ENCODE measurements around the gene LCN12.

LCN12 gene

DNA sequence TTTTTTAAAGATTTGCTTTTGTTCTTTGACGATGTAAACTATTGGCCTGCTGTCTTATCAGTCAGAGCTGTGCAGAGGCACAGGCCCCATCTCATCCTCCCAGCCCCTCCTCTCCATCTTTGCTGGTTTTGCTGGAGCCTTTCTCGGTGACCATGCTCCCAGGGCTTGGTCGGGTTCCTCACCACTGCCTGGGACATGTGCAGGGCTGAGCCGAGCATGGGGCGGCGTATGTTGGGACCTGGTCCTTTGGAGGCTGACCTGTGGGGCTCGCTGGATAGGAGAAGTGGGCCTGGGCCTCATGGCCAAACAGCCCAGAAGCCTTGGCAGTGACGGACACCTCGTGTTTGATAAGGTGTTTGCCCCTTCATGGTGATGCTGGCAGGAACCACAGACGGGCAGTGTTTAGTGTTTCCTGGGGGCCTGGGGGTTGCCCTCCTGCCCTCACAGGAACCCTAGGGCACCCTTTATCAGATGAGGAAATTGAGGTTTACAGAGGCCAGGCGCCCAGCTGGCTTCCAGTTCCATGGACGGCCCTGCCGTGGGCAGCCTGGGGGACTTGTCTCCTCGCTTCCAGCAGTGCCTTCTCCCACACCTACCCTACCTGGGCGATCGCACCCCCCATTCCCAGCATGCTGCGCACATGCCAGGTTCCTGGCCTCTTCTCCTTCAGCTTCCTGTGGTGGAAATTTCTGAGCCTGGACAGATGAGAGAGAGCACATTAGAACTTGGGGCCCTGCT is 38.2 kb upstream of the LCN12 start:
- TF ChIP-seq, protein P1, sequence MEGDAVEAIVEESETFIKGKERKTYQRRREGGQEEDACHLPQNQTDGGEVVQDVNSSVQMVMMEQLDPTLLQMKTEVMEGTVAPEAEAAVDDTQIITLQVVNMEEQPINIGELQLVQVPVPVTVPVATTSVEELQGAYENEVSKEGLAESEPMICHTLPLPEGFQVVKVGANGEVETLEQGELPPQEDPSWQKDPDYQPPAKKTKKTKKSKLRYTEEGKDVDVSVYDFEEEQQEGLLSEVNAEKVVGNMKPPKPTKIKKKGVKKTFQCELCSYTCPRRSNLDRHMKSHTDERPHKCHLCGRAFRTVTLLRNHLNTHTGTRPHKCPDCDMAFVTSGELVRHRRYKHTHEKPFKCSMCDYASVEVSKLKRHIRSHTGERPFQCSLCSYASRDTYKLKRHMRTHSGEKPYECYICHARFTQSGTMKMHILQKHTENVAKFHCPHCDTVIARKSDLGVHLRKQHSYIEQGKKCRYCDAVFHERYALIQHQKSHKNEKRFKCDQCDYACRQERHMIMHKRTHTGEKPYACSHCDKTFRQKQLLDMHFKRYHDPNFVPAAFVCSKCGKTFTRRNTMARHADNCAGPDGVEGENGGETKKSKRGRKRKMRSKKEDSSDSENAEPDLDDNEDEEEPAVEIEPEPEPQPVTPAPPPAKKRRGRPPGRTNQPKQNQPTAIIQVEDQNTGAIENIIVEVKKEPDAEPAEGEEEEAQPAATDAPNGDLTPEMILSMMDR (IDR thresholded peaks at IDR 0.05; ENCODE audit: borderline replicate concordance, insufficient read depth, low read depth, low read length): no peak
- H3K4me3 ChIP-seq (ENCODE audit: low read depth, low read length): no peak overlapping the region

DNA sequence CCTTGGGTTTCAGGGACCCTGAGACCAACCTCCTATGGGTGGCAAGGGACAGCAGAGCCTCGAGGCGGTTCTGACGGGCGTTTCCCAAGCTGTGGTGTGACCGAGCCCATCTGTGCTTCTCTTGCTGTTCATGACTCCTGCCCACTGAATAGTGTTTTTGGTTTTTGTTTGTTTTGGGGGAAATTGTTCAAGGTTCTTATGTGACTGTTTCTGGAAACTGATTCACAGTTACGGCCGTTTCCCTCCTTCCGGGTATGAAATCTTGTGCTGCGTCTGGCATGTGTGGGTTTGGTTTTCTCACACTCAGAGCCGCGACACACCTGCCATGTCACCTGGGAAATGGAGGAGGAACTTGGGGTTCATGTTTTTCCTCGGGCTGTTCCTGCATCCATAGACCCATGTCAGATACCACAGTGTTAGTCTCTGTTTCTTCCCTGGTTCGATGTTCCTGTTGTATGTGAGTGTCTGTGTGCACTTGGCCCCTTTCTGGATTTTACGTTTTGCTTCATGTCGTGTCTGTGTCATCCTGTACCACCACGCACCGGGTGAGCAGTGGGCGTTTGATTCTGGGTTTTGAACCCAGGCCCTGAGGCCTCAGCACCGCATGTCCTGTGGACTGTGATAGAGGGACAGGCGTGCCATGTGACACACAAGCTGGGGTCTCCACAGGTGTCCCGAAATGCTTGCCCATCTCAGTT is 36.3 kb upstream of the LCN12 start:
- TF ChIP-seq, protein P1 (IDR thresholded peaks at IDR 0.05; ENCODE audit: borderline replicate concordance, insufficient read depth, low read depth, low read length): no peak
- H3K4me3 ChIP-seq (ENCODE audit: low read depth, low read length): no peak overlapping the region

DNA sequence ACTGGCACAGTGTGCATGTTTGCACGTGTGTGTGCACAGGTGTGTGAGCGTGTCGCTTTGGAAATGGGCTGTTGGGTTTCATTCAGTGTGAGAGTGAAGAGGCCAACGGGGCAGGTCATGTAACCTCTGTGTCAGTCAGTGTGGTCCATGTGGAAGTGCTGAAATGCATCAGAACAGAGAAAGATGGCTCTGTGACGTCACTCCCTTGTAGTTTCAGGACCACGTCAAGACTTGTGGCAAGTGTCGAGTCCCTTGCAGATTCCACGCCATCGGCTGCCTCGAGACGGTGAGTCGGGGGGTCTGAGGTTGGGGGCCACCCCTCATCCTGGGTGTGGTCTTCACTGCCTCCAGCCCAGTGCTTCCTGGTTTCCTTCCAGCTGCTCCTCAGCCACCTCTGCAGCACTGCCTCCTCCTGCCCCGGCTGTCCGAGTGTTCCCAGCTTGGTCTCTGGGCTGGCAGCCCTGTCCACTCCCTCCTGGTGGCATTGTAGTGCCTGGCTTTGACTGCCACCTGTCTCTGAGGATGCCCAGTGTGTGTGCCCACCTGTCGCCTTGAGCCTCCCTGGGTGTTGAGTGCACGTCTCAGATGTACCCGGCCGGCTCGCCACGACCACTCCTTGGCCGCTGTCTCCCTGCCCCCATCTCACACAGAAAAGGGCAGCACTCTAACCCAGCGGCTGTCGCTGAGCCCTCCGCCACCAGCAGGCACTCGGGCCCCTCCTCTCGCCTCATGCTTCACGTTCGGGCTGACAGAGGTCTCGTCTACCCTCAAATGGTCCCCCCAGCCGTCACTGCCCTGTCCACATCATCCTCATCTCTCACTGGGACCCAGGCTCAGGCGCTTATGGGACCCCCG is 35.5 kb upstream of the LCN12 start:
- no peak overlapping the region for H3K4me3 ChIP-seq (ENCODE audit: low read depth, low read length)
- TF ChIP-seq, protein P1 (IDR thresholded peaks at IDR 0.05; ENCODE audit: borderline replicate concordance, insufficient read depth, low read depth, low read length): no peak

DNA sequence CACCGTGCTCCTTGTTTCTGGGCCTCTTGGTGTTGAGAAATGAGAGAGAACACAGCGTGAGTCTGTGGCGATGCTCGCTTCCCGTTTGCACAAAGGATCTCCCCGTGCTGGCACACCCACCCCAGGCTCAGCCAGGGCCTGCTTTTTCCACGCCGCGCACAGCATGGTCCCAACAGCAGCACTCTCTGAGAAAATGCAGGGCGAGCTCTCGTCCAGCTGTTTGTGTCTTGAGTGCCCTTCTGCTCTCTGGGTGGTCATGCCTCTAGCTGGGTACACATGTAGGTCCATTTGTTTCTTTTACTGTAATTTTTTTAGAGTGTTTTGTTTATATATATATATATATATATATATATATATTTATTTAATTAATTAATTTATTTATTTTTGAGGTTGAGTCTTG is 34.2 kb upstream of the LCN12 start:
- no peak overlapping the region for H3K4me3 ChIP-seq (ENCODE audit: low read depth, low read length)
- TF ChIP-seq, protein P1 (IDR thresholded peaks at IDR 0.05; ENCODE audit: borderline replicate concordance, insufficient read depth, low read depth, low read length): no peak

DNA sequence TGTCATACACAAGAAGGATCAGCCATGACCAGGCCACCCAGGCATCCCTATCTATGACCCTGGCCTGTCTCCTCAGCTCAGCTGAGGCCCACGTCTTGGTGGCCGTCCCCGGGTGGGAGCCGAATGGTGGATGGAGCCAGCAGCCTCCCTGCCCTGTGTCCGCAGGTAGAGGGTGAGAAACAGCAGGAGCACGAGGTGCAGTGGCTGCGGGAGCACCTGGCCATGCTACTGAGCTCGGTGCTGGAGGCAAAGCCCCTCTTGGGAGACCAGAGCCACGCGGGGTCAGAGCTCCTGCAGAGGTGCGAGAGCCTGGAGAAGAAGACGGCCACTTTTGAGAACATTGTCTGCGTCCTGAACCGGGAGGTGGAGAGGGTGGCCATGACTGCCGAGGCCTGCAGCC is 32.0 kb upstream of the LCN12 start:
- TF ChIP-seq, protein P1 (IDR thresholded peaks at IDR 0.05; ENCODE audit: borderline replicate concordance, insufficient read depth, low read depth, low read length): no peak

DNA sequence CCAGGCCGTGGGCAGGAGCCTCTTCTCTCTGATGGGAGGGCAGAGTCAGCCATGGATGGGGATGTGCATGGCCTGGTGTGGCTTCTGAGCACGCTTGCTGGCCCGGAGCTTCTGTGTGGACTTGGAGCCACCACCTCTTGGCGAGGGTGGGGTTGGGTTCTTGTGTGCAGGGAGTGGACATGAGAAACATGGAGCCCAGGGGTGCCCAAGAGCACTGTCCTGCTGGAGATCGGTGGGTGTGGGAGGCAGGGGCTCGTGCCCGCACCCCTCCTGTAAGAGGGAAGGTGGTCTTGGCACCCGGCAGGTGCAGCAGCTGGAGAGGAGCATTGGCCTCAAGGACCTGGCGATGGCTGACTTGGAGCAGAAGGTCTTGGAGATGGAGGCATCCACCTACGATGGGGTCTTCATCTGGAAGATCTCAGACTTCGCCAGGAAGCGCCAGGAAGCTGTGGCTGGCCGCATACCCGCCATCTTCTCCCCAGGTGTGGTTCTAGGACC is 31.3 kb upstream of the LCN12 start:
- TF ChIP-seq, protein P1 (IDR thresholded peaks at IDR 0.05; ENCODE audit: borderline replicate concordance, insufficient read depth, low read depth, low read length): no peak
- no peak overlapping the region for H3K4me3 ChIP-seq (ENCODE audit: low read depth, low read length)

More for the DNA sequence above, 32.0 kb upstream of the LCN12 start:
- no peak overlapping the region for H3K4me3 ChIP-seq (ENCODE audit: low read depth, low read length)

Data from GM12875 (cell line).